ENCODE data around the gene SLC29A3.

GRCh38 chr10:71290331-71290730, 28.7 kb upstream of the SLC29A3 start:
- TF ChIP-seq CTCF (IDR thresholded peaks at IDR 0.05) (no peak), POLR2AphosphoS5 (IDR thresholded peaks at IDR 0.05) (no peak), POLR2A (IDR thresholded peaks at IDR 0.05) (no peak)
